B cell (primary cell): Measurements from ENCODE around the gene GLP2R.

ENCODE experiments used
- CTCF ChIP-seq: fragments of 200-600 bp; IDR thresholded peaks from one replicate; pipeline ENCODE4 v1.8.0; 2022; ENCODE audit warnings: antibody characterized with exemption, mild to moderate bottlenecking
- EZH2 ChIP-seq: IDR thresholded peaks from 2 replicates; pipeline ENCODE4 v1.6.1; 2012; ENCODE audit warnings: borderline replicate concordance, low read depth, mild to moderate bottlenecking, moderate library complexity, low read length; ENCODE audit not compliant: insufficient read depth, poor library complexity, severe bottlenecking

- TF ChIP-seq CTCF (no peak), EZH2 (no peak)
These were observed 28.5 kb downstream of the GLP2R start for GRCh38 chr17:9854255-9854654.
